ENCODE data around the gene MRAS. TPM values are rescaled to one million over a fixed set of nuclear protein-coding genes. Genes with fewer than 3 reads are reported as not detected.

The MRAS gene
- total and polyA plus RNA-seq, 2 of the 13 experiments (the other 11 are each of a cell fraction or from before 2014, with no cell fraction given): 8.8 to 36.2 TPM

DNA sequence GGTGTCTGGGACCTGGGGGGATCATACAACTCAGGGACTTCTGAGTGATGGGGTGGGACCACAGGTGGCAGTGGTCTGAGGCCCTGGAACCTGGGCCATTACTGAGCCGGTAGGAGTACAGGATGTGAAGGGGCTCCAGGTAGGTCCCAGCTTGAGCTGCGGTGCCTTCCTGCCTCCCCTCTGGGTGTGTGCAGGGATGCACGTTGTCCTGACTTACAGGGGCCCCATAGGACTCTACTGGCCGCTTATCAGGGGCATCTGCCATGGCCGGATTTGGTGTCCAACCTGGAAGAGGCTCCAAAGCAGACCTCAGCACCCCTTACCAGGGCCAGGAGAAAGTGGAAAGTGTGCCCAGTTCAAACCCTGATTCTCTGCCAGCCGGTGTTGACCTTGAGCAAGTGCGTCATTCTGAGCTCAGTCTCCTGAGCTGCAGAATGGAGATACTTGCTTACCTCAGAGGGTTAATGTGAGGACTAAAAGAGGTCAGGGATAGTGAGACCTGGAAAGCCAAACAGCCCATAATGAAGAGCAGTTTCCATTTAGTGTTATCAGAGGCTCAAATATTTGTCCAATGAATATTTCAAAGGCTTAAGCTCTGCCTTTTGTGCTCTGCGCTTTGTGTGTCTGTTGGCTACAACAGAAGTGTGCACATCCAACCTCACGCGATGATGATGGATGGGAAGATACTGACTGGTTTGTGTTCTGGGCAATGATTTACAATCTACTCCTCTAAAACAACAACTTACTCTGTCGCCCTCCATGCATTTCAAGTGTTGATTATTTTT lies 50.6 kb downstream of the MRAS start (continued):
- TF ChIP-seq, protein P1, sequence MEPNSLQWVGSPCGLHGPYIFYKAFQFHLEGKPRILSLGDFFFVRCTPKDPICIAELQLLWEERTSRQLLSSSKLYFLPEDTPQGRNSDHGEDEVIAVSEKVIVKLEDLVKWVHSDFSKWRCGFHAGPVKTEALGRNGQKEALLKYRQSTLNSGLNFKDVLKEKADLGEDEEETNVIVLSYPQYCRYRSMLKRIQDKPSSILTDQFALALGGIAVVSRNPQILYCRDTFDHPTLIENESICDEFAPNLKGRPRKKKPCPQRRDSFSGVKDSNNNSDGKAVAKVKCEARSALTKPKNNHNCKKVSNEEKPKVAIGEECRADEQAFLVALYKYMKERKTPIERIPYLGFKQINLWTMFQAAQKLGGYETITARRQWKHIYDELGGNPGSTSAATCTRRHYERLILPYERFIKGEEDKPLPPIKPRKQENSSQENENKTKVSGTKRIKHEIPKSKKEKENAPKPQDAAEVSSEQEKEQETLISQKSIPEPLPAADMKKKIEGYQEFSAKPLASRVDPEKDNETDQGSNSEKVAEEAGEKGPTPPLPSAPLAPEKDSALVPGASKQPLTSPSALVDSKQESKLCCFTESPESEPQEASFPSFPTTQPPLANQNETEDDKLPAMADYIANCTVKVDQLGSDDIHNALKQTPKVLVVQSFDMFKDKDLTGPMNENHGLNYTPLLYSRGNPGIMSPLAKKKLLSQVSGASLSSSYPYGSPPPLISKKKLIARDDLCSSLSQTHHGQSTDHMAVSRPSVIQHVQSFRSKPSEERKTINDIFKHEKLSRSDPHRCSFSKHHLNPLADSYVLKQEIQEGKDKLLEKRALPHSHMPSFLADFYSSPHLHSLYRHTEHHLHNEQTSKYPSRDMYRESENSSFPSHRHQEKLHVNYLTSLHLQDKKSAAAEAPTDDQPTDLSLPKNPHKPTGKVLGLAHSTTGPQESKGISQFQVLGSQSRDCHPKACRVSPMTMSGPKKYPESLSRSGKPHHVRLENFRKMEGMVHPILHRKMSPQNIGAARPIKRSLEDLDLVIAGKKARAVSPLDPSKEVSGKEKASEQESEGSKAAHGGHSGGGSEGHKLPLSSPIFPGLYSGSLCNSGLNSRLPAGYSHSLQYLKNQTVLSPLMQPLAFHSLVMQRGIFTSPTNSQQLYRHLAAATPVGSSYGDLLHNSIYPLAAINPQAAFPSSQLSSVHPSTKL (CRISPR knock-in tag; IDR thresholded peaks at IDR 0.05): peak; percentile 65
- TF ChIP-seq HDAC6 (IDR thresholded peaks at IDR 0.05; ENCODE audit: low read depth, low read length) (no peak), HOXD1 (CRISPR knock-in tag; IDR thresholded peaks at IDR 0.05) (peak; percentile 99), ETV5 (CRISPR knock-in tag; IDR thresholded peaks at IDR 0.05; ENCODE audit: borderline replicate concordance) (no peak), BHLHE40 (IDR thresholded peaks at IDR 0.05; ENCODE audit: low read length) (peak; percentile 86), ZEB1 (IDR thresholded peaks at IDR 0.05; ENCODE audit: insufficient replicate concordance, low read depth) (no peak), ZNF207 (IDR thresholded peaks at IDR 0.05; ENCODE audit: borderline replicate concordance) (no peak), ZNF782 (CRISPR knock-in tag; IDR thresholded peaks at IDR 0.05; ENCODE audit: borderline replicate concordance) (no peak), LCORL (IDR thresholded peaks at IDR 0.05) (no peak; the same call in 1 of the 2 replicates), LCORL (CRISPR knock-in tag; IDR thresholded peaks at IDR 0.05) (peak; percentile 19; the same call in 1 of the 2 replicates), SOX6 (IDR thresholded peaks at IDR 0.05) (no peak), SOX6 (CRISPR knock-in tag; IDR thresholded peaks at IDR 0.05) (peak; percentile 97), ZC3H4 (CRISPR knock-in tag; IDR thresholded peaks at IDR 0.05; ENCODE audit: borderline replicate concordance) (no peak), TCF7 (IDR thresholded peaks at IDR 0.05; ENCODE audit: low read depth) (peak; percentile 86), ZNF331 (CRISPR knock-in tag; IDR thresholded peaks at IDR 0.05) (peak; percentile 54; the same call in 1 of the 2 replicates), ZNF264 (CRISPR knock-in tag; IDR thresholded peaks at IDR 0.05) (no peak), ZNF180 (CRISPR knock-in tag; IDR thresholded peaks at IDR 0.05; ENCODE audit: borderline replicate concordance, low read depth) (no peak), MEF2D (CRISPR knock-in tag; IDR thresholded peaks at IDR 0.05) (no peak), ZSCAN25 (CRISPR knock-in tag; IDR thresholded peaks at IDR 0.05) (peak; percentile 41; the same call in 1 of the 2 replicates), ZNF878 (CRISPR knock-in tag; IDR thresholded peaks at IDR 0.05) (no peak), GATAD2A (CRISPR knock-in tag; IDR thresholded peaks at IDR 0.05) (0 out of 2 replicates have a peak, but pooled peaks have one; percentile 26), NCOA5 (CRISPR knock-in tag; IDR thresholded peaks at IDR 0.05) (no peak), TBP (CRISPR knock-in tag; IDR thresholded peaks at IDR 0.05) (no peak), ETV6 (CRISPR knock-in tag; conservative IDR thresholded peaks at IDR 0.05) (no peak), MEIS2 (CRISPR knock-in tag; IDR thresholded peaks at IDR 0.05) (peak; percentile 94), ZNF337 (CRISPR knock-in tag; IDR thresholded peaks at IDR 0.05; ENCODE audit: borderline replicate concordance, low read depth) (no peak)
- TF ChIP-seq, protein P2, sequence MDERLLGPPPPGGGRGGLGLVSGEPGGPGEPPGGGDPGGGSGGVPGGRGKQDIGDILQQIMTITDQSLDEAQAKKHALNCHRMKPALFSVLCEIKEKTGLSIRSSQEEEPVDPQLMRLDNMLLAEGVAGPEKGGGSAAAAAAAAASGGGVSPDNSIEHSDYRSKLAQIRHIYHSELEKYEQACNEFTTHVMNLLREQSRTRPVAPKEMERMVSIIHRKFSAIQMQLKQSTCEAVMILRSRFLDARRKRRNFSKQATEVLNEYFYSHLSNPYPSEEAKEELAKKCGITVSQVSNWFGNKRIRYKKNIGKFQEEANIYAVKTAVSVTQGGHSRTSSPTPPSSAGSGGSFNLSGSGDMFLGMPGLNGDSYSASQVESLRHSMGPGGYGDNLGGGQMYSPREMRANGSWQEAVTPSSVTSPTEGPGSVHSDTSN (CRISPR knock-in tag; IDR thresholded peaks at IDR 0.05): no peak
